Hematopoietic multipotent progenitor cell treated with erythropoietin and hydrocortisone succinate and interleukin-3 and kit ligand, for 8 days (in vitro differentiated cells): ENCODE results near the gene RNU1-2.
"Not testable (repeated sequence)": the region's sequence is repeated elsewhere in the genome, so short reads cannot be mapped to it uniquely, and the experiment has no call there.

Experiments
- DNase-seq: peaks from one replicate; pipeline ENCODE4 v3.0.0-alpha.2; 2015

Gene RNU1-2

DNA sequence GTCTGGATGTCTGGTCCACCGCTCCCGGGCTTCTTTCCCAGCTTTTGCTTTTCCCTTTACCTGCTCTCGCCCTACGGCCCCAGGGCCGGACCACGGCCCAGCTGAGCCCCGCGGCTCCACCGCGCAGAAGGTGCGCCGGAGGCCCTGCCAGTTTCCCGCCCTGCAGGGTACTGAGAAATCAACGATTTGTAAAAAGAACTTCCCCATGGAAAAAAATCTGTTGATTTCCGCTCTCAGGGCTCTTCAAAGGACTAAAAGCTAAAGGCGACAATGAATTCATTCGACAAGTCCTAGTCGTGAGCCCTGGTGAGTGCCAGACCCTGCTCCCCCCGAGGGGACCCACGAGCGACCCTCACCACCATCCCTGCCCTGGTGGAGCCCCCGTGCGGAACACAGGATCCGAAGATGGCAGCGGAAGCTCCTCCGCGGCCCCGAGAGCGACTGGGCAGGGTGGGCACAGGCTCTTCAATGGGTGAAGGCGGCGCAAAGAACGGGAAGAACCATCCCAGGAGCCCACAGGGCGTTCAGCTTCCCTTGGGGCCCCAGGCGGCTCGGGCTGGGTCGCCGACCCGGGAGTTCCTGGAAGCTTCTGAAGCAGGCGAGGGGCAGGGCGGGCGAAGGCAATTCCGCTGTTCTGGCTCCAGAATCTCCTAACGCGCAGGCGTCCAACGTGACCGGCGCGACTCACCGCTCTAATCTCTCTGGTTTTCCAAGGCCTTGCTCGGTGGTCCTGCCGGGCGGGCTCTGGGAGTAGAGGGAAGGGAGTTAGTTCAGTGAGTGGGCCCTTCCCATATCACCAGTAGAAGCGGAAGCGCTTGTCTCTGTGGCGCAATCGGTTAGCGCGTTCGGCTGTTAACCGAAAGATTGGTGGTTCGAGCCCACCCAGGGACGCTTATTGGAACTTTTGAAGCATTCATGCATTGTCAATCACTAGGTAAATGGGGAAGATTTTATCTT lies 6.6 kb upstream of the RNU1-2 start:
- DNase-seq, result peak; percentile 70

DNA sequence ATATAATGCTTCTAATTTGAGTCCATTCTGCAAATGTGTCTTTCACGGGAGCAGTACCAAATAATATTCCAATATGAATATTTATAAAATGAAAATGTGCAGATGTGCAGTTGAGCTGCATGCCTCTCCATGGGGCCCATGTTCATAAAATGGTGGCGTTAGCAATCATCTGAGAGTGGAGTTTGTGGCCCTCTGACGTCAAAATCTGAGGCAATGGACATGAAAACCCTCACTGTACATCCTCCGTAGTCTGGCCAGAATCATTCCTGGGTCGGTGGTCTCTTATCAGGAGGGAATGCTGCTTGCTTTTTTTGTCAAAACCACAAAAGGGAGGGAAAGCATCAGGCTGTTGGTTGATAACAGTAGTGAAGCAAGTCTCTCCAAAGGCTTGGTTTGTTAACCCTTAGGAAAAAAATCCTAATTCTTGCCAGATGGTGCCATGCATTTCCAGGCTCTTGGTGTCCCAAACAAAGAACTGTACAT lies 5.2 kb upstream of the RNU1-2 start:
- DNase-seq, result peak; percentile 44

DNA sequence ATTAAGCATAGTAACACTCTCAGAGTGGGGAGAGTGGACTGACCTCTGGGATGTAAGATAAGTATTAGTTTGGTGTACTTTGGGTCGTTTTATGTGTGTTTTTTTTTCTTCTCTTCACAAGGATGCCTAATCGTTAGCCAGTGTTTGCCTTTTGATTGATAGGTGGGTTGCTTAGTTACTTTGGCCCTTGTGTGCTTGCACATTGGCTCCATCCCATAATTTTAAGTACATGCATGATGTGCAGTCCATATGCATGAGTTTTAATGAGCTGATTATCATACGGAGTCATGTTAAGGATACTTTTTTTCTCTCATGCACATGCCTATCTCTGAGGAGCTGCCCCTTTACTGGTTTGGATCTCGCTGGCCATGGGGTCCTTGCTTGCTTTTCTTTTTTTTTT lies 4.7 kb upstream of the RNU1-2 start:
- not testable (repeated sequence) for DNase-seq

DNA sequence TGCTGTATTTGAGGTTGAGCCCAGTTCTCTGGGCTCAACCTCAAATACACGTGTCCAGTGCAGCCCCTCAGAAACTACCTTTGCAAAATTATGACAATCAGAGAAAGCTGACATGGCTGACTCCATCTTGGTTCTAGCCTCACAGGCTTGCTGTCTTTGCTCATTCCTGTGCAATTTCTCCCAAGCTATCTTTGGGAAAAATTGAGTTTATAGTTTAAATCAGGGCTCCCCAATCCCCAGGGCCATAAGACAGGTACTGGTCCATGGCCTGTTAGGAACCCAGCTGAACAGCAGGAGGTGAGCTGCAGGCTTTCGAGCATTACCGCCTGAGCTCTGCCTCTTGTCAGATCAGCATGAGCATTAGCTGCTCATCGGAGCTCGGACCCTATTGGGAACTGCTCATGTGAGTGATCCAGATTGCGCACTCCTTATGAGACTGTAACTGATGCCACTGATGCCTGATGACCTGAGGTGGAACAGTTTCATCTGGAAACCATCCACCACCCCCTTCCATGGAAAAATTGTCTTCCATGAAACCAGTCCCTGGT lies 2.7 kb upstream of the RNU1-2 start:
- DNase-seq, result not testable (repeated sequence)

DNA sequence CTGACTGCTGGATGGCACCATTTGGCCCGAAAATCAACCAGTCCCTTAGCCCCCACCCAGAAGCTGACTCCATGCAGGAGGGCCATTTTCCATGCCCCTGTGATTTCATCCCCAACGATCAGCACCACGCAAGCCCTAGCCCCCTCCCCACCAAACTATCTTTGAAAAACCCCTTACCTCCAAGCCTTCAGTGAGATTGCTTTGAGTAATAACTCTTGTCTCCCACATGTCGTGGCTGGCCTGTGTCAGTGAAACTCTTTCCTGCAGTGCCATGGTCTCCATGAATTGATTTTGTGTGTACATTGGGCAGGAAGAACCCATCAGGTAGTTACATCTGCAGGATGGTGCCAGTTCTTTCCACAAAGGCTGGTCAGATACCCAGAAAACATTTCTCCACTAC lies 2.0 kb upstream of the RNU1-2 start:
- not testable (repeated sequence) for DNase-seq

DNA sequence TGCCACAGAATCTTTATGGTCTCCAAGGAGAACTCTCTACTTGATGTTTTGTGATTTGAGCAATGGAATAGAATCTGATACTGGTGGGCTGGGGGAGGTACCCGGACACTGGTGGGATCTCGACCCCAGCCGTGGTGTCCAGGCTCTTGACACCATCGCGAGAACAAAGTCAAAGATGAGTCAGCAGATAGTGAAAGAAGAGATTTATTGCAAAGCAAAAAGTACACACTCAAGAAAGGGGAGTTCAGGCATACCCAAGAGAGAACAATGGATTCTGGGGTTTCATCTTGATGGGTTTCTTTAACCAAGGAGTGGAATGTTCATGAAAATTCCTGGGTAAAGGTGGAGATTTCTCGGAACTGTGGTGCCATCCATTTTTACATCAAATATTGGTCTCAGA lies 1.4 kb upstream of the RNU1-2 start:
- DNase-seq, result not testable (repeated sequence)

DNA sequence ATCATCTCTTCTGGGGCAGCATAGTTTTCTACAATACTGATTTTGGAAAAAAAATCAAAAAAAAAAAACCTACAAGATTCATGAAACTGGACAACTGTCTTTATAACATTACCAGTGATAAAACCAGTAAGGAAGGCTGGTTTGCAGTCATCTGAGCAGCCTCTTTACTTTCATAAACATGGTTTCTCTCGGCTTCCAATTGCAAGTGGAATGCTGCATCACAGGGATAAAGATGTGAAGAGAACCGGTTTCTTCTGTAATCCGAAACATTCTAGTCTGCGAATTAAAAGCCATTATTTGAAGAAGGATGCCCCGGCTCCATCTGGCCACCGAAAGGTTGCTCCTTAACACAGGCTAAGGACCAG lies 565 bp upstream of the RNU1-2 start:
- not testable (repeated sequence) for DNase-seq

DNA sequence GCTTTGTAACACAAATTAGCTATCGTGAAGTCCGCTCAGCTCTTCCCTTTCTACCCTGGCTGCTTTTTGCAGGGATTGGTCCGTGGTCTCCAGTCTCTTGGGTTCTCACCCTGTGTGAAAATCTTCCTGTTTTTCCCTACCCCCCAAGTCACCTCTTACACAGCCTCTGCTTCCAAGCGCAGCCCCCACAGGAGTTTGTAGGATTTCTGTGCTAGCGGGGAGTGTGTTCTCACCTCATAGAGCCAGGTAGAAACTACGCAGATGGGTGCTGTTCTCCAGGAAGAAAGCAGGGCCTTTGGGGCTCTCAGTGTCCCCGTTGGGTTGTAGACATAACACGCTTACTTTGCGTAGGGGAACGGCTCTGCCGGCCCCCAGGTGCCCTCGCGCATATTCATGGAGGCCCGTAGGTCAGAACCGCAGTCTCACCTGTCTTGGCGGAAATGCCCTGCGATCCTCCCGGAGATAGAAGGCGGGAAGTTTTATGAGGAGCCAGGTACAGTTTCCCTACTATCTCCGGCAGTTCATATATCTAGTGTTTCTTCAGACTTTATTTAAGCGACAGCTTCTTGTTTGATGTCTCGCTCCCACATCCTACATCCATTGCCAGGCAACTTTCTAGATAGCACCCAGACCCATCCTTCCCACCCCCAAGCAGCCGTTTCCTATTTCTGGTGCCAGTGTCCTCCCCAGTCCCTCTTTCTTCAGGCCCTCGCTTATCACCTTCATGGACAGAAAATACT lies 706 bp downstream of the RNU1-2 start:
- peak; percentile 81 for DNase-seq

DNA sequence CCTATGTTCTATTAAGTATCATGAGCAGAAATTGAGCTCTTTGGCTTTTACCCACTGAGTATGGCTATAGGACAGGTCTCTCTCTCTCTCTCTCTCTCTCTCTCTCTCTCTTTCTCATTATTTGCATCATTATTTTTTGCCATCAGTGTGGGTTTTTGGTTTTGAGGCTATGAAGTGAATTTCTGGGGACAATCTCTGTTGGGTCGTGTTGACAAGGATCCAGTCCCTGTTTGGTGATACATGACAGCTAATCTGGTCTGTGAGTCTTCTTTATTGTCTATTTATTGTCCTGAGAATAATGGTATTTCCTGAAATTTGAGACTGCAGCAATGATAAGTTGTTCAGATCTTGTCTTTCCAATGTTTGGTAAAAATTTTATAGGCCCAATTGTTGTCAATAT lies 1.9 kb downstream of the RNU1-2 start:
- DNase-seq, result not testable (repeated sequence)

DNA sequence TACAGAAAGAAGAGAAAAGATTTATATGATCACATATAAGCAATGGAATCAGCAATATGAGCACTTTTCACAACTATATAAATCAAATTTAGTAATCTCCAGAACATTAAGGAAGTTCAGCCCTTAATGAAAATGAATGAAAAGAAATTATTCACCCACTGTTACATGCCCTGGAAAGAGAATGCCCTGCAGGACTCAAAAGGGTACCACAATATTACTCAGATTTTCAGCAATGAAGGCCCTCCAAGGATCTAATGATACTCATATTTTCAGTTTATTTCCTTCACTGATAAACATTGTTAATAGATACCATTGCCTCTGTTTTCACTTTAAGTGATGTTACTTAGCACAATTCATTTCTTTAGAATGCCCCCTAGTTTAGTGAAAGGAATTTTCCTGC lies 2.5 kb downstream of the RNU1-2 start:
- not testable (repeated sequence) for DNase-seq

DNA sequence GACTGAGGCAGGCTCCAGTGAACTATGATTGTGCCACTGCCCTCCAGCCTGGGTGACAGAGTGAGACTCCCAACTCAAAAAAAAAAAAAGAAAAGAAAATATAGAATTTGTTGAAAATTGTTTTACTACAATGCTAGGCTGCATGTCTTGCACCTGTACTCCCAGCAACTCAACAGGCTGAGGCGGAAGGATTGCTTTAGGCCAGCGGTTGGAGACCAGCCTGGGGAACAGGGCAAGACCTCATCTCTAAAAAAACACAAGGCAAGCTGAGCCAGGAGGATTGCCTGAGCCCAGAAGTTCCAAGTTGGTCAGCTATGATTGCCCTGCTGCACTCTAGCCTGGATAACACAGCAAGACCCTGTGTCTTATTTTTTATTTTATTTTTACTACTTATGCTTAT lies 3.2 kb downstream of the RNU1-2 start:
- not testable (repeated sequence) for DNase-seq

DNA sequence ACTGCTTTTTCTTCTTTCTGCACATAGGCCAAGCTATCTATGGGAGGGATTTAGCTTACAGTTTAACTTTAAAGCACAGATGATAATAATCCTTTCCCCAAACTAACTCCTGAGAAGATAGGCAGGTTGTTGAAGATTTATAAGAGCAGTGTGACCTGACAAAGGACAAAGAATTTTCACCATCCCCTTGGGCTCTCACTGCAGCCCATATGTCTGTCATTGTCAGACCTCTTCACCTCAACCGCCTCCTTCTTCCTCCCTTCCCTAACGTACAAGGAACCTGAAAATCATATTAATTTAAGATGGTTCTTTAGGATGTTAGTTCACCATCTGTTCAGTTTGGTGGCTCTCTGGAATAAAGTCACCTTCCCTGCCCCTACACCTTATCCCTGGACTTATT lies 5.0 kb downstream of the RNU1-2 start:
- peak; percentile 45 for DNase-seq

DNA sequence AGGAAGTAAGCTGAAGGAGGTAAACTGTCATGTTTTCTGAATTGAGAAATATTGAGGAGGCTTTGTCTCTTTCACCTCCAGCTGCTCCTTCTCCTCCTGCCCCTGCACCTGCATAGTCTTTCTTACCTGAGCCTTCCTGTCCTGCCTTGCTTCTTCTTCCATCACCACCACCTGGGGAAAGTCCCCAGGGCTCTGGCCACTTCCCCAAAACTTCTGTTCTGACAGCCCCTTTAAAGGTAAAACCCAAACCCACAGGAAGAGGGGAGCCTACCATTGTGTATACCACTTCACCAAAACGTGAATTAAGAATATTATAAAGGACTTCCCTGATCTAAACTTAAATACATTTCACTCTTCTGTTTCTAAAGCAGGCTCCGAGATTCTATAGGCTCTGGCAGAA lies 5.6 kb downstream of the RNU1-2 start:
- not testable (repeated sequence) for DNase-seq

DNA sequence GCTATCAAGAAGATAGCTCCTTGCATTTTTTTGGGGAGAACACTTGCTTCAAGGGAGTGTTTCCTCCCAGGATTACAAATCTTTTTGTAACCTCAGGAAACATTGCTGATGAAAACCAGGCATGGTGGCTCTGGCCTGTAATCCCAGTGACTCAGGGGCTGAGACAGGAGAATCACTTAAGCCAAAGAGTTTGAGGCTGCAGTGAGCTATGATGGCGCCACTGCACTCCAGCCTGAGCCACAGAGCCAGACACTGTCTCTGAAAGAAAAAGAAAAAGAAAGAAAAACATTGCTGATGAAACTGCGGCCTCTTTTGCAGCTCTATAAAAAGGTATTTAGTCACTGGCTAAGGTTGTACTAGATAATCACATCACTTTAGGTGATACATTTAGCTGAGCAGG lies 7.3 kb downstream of the RNU1-2 start:
- no peak for DNase-seq

DNA sequence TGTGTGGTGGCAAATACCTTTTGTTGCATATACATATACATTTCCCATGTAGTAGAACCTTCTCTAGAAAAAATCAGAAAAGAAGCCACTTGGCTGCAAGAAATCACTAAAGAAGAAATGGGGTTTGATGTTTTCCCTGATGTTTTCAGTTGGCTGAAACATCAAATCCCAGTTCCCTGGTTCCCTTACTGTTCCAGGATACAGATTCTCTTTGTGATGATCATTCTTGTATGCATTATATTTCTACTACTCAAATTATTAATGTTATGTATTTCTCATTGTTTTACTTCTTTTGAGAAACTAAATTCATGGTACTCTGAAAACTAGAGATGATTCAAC lies 7.6 kb downstream of the RNU1-2 start:
- no peak for DNase-seq

DNA sequence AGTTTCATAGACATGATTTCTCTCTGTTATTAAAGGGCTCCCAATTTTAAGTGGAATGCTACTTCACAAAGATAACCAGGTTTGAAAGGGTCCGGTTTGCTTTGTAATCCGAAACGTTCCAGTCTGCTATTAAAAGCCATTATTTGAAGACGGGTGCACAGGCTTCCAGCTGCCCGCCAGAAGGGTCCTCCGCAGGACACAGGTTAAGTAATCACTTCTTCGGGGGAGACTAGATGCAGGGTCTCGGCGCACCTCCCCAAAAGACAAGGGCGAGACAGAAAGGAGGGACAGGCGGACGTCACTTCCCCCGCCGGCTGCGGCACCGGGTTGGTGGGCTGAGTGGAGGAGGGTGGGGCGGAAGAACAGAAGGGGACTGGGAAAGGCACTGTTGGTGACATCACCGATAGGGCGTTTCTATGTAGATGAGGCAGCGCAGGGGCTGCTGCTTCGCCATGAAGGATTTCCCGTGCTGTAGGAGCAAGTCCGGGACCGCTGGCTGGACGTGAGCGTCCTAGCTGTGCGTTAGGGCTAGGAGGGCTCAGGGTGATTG lies 8.9 kb downstream of the RNU1-2 start:
- peak; percentile 99 for DNase-seq

DNA sequence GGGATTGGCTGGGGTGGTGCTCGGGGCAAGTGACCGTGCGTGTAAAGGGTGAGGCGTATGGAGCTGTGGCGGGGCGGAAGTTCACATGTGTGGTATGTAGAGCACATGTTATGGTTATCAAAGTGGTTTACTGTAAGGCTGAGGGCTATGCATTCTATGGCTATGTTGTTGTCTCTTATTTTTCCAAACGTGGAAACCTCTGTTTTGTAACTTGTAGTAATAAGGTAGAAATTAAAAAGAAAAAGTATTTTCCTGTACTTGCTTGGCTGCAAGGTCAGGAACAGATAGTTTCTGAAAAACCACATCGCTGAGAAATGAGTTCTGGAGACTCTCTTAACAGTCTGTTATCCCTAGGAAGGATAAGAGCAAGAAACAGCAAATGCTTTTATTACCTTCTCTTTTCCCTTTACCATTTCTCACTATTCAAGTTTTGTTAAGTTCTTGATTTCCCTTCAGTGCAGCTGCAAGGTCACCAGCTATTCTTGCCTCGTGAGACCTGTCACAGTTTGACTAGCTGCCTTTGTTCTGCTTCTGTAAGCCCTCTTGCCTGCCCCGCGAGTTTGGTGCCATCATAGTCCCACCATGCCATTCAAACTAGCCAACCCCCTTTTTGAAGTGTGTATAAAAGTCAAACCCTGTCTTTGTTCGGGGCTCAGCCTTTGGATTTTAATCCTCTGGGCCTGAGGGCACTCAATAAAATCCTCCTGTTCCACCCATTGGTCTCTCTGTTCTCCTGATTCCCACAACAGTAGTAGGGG lies 9.5 kb downstream of the RNU1-2 start:
- peak; percentile 93 for DNase-seq

DNA sequence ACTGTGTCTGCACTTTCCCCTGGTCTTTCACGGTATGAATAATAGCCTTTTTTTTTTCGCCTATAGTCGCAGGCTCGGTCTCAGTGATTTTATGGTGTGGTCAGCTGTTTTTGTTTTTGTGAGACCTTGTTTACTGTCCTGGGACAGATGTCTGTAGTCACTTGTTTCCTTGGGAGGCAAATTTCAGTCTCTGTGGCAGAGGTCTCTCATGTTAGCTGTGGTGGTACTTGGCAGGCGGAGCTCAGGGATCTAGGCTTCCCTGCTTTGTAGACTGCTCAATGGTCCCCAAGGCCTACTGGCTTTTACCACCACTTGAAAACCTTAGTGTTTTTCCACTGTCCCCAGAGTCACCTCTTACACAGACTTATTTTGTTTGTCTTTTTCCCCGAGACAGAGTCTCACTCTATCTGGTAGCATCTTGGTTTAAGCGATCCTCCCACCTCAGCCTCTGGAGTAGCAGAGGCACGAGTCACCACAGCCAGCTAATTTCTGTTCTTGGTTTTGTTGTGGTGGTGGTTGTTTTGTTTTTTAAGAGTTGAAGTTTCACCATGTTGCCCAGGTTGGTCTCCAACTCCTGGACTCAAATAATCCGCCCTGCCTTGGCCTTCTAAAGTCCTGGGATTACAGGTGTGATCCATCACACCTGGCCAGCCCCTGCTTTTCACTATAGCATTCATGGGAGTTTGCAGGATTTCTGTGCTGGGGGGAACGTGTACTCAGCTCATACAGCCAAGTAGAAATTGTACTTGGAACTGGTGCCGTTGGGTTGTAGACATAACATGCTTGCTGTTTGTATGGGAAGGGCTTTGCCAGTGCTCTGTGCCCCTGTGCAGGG lies 10.3 kb downstream of the RNU1-2 start:
- DNase-seq, result no peak

DNA sequence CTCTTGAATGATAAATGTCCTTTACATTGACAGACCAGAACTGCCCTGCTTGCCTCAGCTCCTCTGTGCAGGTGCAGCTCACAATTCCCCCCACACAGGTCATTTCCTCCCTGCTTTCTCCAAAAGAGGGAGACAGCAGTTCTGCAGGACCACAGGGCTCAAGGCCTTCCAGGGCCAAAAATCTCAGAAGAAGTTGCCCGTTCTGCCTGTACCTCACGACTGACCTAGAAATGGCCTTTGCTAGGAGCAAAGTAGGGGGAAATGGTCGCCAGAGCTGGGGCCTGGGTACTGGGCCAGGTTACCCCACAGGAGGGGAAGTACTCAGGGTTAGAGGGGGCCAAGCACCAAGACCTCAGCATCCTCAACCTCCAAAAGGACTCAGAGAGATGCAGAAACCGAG lies 11.1 kb downstream of the RNU1-2 start:
- no peak for DNase-seq

DNA sequence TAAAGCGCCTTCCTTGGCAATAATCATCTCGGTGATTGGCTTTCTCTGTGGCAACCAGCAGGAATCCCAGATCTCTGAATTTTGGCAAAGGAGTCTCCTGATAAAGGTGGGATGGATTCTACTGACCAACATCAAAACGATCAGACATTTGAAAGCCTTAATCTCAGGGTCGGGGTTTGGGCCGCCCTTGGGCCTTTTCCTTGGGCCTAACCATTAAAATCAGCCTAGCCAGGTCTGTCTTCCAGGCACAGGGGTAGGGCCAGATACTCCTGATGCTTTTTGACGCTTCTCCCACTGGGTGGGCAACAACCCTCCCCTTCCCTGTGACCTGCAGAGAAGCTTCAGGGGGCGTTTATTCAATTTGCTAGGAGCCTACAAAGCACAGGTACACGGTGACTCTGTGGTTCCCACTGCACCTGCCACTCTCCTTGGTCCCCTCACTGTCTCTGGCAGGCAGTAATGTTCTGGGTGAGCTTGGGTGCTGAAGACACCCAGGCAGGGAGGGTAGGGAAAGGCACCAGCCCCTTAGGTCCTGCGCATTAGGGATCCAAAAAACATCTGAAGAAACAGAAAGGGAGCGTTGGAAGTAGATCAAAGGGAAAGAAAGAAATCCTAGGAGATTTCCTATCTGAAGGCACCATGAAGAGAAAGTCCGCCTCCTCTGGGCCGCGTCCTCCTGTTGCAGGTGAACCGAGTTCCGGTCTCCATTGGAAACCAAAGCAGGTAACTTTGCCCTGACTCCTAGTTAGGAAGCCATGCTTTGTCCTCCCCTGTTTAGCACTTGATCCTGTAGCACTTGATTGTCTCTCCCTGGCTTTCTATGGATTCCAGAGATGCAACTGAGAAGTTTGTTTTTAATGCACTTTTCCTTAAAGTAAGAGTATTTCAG lies 12.3 kb downstream of the RNU1-2 start:
- DNase-seq, result no peak
